H1 (cell line): ENCODE results near the gene CDC42EP5. TPM values are rescaled to one million over a fixed set of nuclear protein-coding genes. Genes with fewer than 3 reads are reported as not detected.
A peak's percentile ranks its signal among the peaks of the same experiment; 100 is the strongest.

Source experiments
- ATF2 ChIP-seq: IDR thresholded peaks from 2 replicates; pipeline ENCODE4 v1.6.1; 2012; ENCODE audit warnings: low read length, inconsistent platforms
- BCL11A ChIP-seq, 2 experiments: IDR thresholded peaks; one replicate each; pipeline ENCODE4 v1.6.1; 2011; ENCODE audit warnings: low read depth in 2 of 2, low read length in 2 of 2, mild to moderate bottlenecking in 2 of 2
- CHD2 ChIP-seq: IDR thresholded peaks from 2 replicates; pipeline ENCODE4 v1.6.1; 2012; ENCODE audit warnings: low read length, improper control_type of control experiment
- CREB1 ChIP-seq: IDR thresholded peaks from 2 replicates; pipeline ENCODE4 v1.6.1; 2012; ENCODE audit warnings: inconsistent platforms
- EP300 ChIP-seq, 2 experiments: IDR thresholded peaks; 1 replicate in 1 of 2; 2 replicates in 1 of 2; pipeline ENCODE4 v1.6.1; 2011 to 2012; ENCODE audit warnings: low read depth in 2 of 2, low read length in 2 of 2, mild to moderate bottlenecking in 2 of 2, borderline replicate concordance in 1 of 2, inconsistent platforms in 1 of 2, moderate library complexity in 1 of 2
- FOSL1 ChIP-seq: IDR thresholded peaks from 2 replicates; pipeline ENCODE4 v1.6.1; 2011; ENCODE audit warnings: mild to moderate bottlenecking, low read depth, low read length, moderate library complexity; ENCODE audit not compliant: insufficient read depth
- HDAC2 ChIP-seq, 2 experiments: fragments of 300-600 bp in 1 of 2; sonication (generic) in 1 of 2; IDR thresholded peaks; 2 replicates each; pipeline ENCODE4 v1.6.1; 2011 to 2012; ENCODE audit warnings: low read depth in 2 of 2, low read length in 2 of 2, mild to moderate bottlenecking in 2 of 2, moderate library complexity in 2 of 2, borderline replicate concordance in 1 of 2, inconsistent platforms in 1 of 2
- HDAC6 ChIP-seq: IDR thresholded peaks from one replicate; pipeline ENCODE4 v1.7.1; 2012; ENCODE audit warnings: low read depth, mild to moderate bottlenecking, inconsistent platforms, low read length, moderate library complexity
- MAFK ChIP-seq: IDR thresholded peaks from 2 replicates; pipeline ENCODE4 v1.6.1; 2012; ENCODE audit warnings: low read depth, mild to moderate bottlenecking, improper control_type of control experiment, low read length
- PHF8 ChIP-seq: fragments of 200-600 bp; sonication (generic); conservative IDR thresholded peaks from 2 replicates; pipeline ENCODE4 v1.7.1; 2012; ENCODE audit warnings: low read depth, mild to moderate bottlenecking, inconsistent platforms, low read length, moderate library complexity
- RAD21 ChIP-seq, 2 experiments: IDR thresholded peaks in 1 of 2; conservative IDR thresholded peaks in 1 of 2; 2 replicates each; pipeline ENCODE4 v1.6.1; 2011; ENCODE audit warnings: low read depth in 2 of 2, low read length in 2 of 2, improper control_type of control experiment in 1 of 2, inconsistent platforms in 1 of 2, mild to moderate bottlenecking in 1 of 2, moderate library complexity in 1 of 2
- SIRT6 ChIP-seq: IDR thresholded peaks from one replicate; pipeline ENCODE4 v1.7.1; 2012; ENCODE audit warnings: low read length, inconsistent platforms
- SRF ChIP-seq: IDR thresholded peaks from 2 replicates; pipeline ENCODE4 v1.6.1; 2011; ENCODE audit warnings: mild to moderate bottlenecking, low read depth, low read length, moderate library complexity
- TBP ChIP-seq: IDR thresholded peaks from 2 replicates; pipeline ENCODE4 v1.6.1; 2011; ENCODE audit warnings: low read depth, low read length, improper control_type of control experiment
- TCF12 ChIP-seq: IDR thresholded peaks from 2 replicates; pipeline ENCODE4 v1.6.1; 2011; ENCODE audit warnings: low read depth, mild to moderate bottlenecking, low read length
- ZNF274 ChIP-seq: IDR thresholded peaks from 2 replicates; pipeline ENCODE4 v1.7.0; 2012; ENCODE audit warnings: low read length, borderline replicate concordance; ENCODE audit errors: extremely low read depth
- polyA plus RNA-seq, 7 experiments: library from polyadenylated mRNA; depleted of rRNA in 3 of 7; stranded (reverse) in 5 of 7; unstranded in 2 of 7; fragments of >200 nt in 5 of 7; fragments of 200-250 nt in 2 of 7; gene quantifications; 1 replicate in 5 of 7; 2 replicates in 1 of 7; 4 replicates in 1 of 7; pipeline versions ENCODE4 v1.2.1 to v1.2.3, GENCODE V29; 2011 to 2013; ENCODE audit warnings: missing spikeins in 2 of 7, mixed read lengths in 2 of 7
- total RNA-seq: library from RNA; stranded (reverse); fragmentation: NEBNext Ultra II Directional; extraction: Animal tissue kit (Norgen Biotek cat#: 25700); gene quantifications from 2 replicates; pipeline ENCODE4 v1.2.1, GENCODE V29; 2021

The CDC42EP5 gene
- total and polyA plus RNA-seq, 2 of the 8 experiments (the other 6 are each of a cell fraction or from before 2014, with no cell fraction given) = 1.8 to 2.1 TPM

DNA sequence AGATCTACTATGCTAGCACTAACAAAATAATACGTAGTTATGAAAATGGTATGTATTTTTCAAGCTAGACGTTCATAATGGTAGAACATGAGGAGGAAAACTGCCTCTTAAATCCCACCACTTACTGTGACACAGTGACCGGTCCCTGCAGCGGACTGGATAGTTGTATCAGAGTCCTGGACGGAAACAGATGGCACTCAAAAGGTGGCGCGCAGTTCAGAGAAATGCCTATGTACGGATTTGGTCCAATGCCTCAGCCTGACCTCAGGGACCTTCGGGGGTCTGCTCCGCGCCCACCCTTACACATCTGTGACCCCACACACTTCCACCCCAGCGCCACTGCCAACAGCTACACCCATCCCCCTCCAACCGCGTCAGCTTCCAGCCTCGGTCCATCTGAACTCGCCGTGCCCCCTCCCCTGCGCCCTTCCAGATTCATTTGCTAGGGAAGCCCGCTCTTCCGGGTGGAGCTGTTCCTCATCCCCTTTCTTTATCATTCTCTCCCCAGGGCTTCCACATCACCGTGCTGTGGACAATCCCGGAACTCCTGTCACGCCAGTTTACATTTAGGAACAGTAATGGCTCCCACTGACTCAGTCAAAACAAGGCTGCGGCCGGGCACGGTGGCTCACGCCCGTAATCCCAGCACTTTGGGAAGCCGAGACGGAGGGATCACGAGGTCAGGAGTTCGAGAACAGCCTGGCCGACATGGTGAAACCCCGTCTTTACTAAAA lies 24.9 kb downstream of the CDC42EP5 start (continued):
- TF ChIP-seq MAFK = no peak
- TF ChIP-seq SIRT6 = no peak
- peak; percentile 46; the same call in 1 of the 2 replicates for TF ChIP-seq CREB1
- TF ChIP-seq CHD2 = no peak
- TF ChIP-seq ATF2 = no peak
- no peak for TF ChIP-seq HDAC6
- TF ChIP-seq TBP = 0 out of 2 replicates have a peak, but pooled peaks have one; percentile 20
- TF ChIP-seq FOSL1 = no peak
- TF ChIP-seq RAD21 (IDR thresholded peaks at IDR 0.05 in 1 of 2, conservative IDR thresholded peaks at IDR 0.05 in 1 of 2; ENCODE audit: low read depth in 2 of 2, low read length in 2 of 2) = no peak
- no peak for TF ChIP-seq ZNF274
- no peak for TF ChIP-seq EP300 (IDR thresholded peaks at IDR 0.05; ENCODE audit: borderline replicate concordance in 1 of 2, low read depth in 2 of 2, low read length in 2 of 2)
- peak; percentile 41; the same call in 1 of the 2 replicates for TF ChIP-seq PHF8
- TF ChIP-seq SRF = no peak
- no peak for TF ChIP-seq BCL11A (IDR thresholded peaks at IDR 0.05; ENCODE audit: low read depth in 2 of 2, low read length in 2 of 2)
- TF ChIP-seq TCF12 = no peak
- TF ChIP-seq HDAC2 (IDR thresholded peaks at IDR 0.05; ENCODE audit: borderline replicate concordance in 1 of 2, low read depth in 2 of 2, low read length in 2 of 2) = peak in 1 of 2 experiments; percentile 63; a peak in 2 of 4 replicates
